GM23248 (cell line): ENCODE measurements around the gene CD63.

ENCODE experiments used
- EZH2 ChIP-seq: fragments of 200-600 bp; sonication (generic); IDR thresholded peaks from 2 replicates; pipeline ENCODE4 v1.6.1; 2018; ENCODE audit warnings: antibody characterized with exemption, mild to moderate bottlenecking; ENCODE audit not compliant: insufficient read depth, poor library complexity, severe bottlenecking
- EZH2phosphoT487 ChIP-seq: fragments of 200-600 bp; sonication (generic); IDR thresholded peaks from 2 replicates; pipeline ENCODE4 v1.6.1; 2018; ENCODE audit warnings: antibody characterized with exemption, moderate library complexity, mild to moderate bottlenecking, low read depth; ENCODE audit not compliant: insufficient read depth

GRCh38 chr12:55736076-55736475, 7.3 kb upstream of the CD63 start:
- TF ChIP-seq EZH2 (no peak), EZH2phosphoT487 (no peak)
